T-helper 1 cell treated with Interleukin-12 subunit alpha and Interleukin-12 subunit beta and Interleukin-4 antibody, amounts not matched to agents 30 μg/mL and 1 μg/mL, for 36 hours (primary cell): Measurements from ENCODE around the gene SYNPR.
"Not testable (repeated sequence)": the region's sequence is repeated elsewhere in the genome, so short reads cannot be mapped to it uniquely, and the experiment has no call there.

Source experiments
- H3K27ac Mint-ChIP-seq: one replicate; pipeline ENCODE4 v1.8.0; 2021; ENCODE audit warnings: mild to moderate bottlenecking, mixed read lengths
- H3K27me3 Mint-ChIP-seq: one replicate; pipeline ENCODE4 v1.8.0; 2021; ENCODE audit warnings: low read depth, mixed read lengths
- H3K36me3 Mint-ChIP-seq: one replicate; pipeline ENCODE4 v1.8.0; 2021; ENCODE audit warnings: low read depth, mixed read lengths
- H3K4me1 Mint-ChIP-seq: one replicate; pipeline ENCODE4 v1.8.0; 2021; ENCODE audit warnings: low read depth, mixed read lengths
- H3K4me3 Mint-ChIP-seq: one replicate; pipeline ENCODE4 v1.8.0; 2021; ENCODE audit warnings: mild to moderate bottlenecking, moderate library complexity, mixed read lengths
- H3K9me3 Mint-ChIP-seq: one replicate; pipeline ENCODE4 v1.8.0; 2021; ENCODE audit warnings: mixed read lengths

SYNPR gene

DNA sequence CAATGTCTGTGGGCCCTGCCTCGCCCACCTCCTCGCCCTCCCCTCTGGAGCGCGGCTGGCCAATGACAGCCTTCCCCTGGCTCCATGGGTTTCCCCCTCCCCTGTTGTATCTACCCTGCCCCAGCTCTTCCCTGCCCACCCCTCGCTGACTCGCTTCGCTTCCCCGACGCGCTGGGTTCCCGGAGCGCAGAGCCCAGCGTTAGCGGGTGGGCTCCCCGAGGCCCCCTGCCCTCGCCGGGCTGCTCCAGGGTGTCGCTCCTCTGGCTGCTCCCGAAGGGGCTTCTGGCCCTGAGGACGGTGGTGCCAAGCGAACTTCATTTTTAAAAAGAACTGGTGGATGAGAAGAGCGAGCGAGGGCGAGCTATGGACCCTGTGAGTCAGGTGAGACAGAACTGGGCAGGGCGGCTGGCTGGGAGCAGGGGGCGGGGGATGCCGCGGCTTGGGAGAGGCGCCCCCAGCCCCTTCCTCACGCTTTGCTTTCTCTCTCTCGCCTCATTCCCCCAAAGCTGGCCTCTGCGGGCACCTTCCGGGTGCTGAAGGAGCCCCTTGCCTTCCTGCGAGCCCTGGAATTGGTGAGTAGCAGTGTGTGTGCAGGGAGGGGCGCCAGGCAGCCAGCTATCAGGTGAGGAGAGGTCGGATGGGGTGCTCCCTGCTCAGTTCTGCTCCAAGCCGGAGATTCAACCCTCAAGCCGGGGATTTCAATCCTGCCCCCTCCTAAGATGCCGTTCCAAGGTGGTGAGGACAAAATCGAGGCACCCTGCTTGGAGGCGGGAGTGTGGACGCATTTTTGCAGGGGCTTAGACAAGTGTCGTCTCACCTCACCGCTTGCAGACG, at the start of gene SYNPR:
SYNPR (plus strand) TSS at position 138 of the 834 bp plus-strand sequence.
- no peak within 1 kb of the TSS for H3K27ac Mint-ChIP-seq
- H3K4me1 Mint-ChIP-seq = no peaks in the 10 kb centered on the region
- no peaks in the 10 kb centered on the region for H3K9me3 Mint-ChIP-seq
- H3K27me3 Mint-ChIP-seq = peaks cover 30% of the 10 kb centered on the region
- H3K36me3 Mint-ChIP-seq = no peaks in the 10 kb centered on the region
- H3K4me3 Mint-ChIP-seq = no peak within 1 kb of the TSS

DNA sequence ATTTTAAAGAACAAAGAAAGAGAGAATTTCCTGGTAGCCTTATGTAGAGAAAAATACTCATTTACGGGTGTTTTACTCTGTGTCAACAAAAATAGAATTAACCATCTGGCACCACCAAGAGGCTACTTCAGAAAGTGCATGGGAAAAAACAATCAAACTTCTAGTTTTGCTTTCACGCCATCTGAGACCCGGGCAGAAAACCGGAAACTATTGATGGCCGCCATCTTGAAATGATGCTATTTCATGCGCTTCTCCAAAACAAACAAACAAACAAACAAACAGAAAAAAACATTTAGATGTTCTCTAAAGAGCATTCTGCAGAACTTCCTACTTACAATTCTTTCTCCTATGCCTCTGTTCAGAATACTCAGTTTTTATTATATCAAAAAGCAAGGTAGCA, 49.4 kb upstream of the SYNPR start:
- H3K4me3 Mint-ChIP-seq = no peak overlapping the region
- H3K36me3 Mint-ChIP-seq = no peaks in the 10 kb centered on the region

DNA sequence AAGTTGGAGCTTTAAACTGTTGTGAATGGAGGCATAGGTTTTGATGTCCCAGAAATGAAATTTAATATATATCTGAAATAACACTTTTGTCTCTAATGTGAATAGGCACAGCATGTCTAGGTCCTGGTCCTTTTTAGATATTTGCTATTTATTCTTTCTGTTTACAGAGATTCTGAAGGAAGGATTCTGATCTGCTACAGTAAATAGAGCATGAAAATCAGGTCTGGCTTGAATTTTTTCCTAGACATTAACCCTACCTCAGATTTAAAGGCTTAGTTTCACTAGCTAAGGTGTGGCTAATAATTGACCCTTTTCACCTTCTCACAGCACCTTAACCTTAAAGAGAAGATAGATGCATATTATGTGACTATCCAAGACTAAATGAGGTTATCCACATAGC, 48.0 kb upstream of the SYNPR start:
- no peaks in the 10 kb centered on the region for H3K4me1 Mint-ChIP-seq
- H3K9me3 Mint-ChIP-seq = peaks cover 3% of the 10 kb centered on the region
- no peak overlapping the region for H3K4me3 Mint-ChIP-seq
- no peaks in the 10 kb centered on the region for H3K27me3 Mint-ChIP-seq
- no peak overlapping the region for H3K27ac Mint-ChIP-seq
- no peaks in the 10 kb centered on the region for H3K36me3 Mint-ChIP-seq

More for the DNA sequence above, 49.4 kb upstream of the SYNPR start:
- H3K27me3 Mint-ChIP-seq = no peaks in the 10 kb centered on the region
- H3K4me1 Mint-ChIP-seq = no peaks in the 10 kb centered on the region
- no peak overlapping the region for H3K27ac Mint-ChIP-seq
- peaks cover 3% of the 10 kb centered on the region for H3K9me3 Mint-ChIP-seq

DNA sequence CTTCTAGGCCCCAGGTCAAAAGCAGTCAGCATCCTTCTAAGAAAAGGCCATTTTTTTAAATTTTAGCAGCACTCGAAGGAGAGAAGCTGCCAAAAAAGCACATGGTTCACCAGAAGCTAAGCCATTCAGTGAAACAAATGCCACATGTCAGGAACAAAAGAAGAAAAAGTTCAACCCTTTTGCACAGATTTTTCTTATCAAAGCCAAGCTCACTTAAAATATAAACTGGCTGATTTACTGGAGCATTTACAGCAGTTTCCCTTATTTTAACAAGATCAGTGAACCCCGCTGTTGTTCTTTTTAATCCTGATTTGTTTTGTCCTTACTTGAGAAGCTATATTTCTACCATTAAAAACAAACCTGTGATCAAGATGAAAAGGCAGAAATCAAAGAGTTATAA, 46.5 kb upstream of the SYNPR start:
- Mint-ChIP-seq H3K4me1 (no peaks in the 10 kb centered on the region), H3K27me3 (no peaks in the 10 kb centered on the region), H3K36me3 (no peaks in the 10 kb centered on the region), H3K9me3 (peaks cover 3% of the 10 kb centered on the region), H3K4me3 (no peak overlapping the region), H3K27ac (no peak overlapping the region)

DNA sequence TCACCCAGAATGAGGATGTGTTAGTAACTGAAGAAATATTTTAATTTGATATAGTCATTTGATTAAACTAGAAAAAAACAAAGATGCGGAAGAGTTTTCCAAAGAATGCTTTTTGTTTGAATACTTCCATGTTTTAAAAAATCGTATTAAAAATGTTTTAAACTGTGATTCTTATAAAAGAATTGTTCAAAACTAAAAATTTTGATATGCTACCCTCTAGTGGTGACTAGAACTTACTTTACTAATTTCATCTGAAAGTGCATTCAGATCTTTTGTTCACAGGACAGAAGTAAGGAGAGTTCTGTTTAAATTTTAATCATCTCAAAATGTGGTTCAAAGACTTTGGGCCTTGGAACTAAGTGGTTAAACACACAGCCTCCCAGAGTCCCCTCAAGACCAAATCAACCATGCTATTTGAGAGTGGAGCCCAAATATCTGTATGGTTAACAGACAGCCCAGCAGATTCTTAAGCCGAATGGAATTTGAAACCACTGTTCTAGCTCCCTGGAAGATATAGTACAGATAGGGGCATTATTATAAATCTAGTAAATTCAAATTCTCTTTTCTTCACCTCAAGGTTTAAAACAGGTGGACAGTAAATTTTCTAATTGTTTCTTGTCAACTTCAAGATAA, 45.2 kb upstream of the SYNPR start:
- Mint-ChIP-seq H3K9me3 (peaks cover 3% of the 10 kb centered on the region), H3K4me3 (no peak overlapping the region), H3K27ac (no peak overlapping the region), H3K4me1 (no peaks in the 10 kb centered on the region), H3K27me3 (no peaks in the 10 kb centered on the region), H3K36me3 (no peaks in the 10 kb centered on the region)

DNA sequence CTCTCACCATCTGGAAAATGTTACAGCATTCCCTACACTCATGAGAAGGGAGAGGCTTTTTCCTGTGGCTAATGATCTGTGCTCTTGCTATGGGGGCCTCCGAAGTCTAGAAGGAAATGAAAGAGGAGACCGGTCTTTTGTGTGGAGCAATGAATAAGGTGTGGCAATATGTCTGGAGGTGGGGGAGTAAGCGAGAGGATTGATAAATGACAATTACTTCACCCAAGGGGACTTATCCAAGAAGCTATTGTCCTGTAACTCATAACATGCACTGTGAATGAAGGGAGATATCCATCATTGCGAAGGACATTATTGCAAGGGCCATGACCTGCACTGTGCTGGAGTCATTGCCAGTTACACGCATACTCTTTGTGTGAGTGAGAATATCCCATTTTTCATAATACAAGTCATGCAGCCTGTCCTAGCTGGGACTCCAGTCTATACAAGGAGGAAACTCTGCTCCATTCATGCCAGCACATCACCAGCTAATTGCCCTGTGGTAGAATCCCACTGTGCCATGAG, 37.7 kb upstream of the SYNPR start:
- H3K27me3 Mint-ChIP-seq = no peaks in the 10 kb centered on the region
- no peaks in the 10 kb centered on the region for H3K36me3 Mint-ChIP-seq
- H3K27ac Mint-ChIP-seq = no peak overlapping the region
- no peaks in the 10 kb centered on the region for H3K9me3 Mint-ChIP-seq
- H3K4me3 Mint-ChIP-seq = no peak overlapping the region
- H3K4me1 Mint-ChIP-seq = no peaks in the 10 kb centered on the region

DNA sequence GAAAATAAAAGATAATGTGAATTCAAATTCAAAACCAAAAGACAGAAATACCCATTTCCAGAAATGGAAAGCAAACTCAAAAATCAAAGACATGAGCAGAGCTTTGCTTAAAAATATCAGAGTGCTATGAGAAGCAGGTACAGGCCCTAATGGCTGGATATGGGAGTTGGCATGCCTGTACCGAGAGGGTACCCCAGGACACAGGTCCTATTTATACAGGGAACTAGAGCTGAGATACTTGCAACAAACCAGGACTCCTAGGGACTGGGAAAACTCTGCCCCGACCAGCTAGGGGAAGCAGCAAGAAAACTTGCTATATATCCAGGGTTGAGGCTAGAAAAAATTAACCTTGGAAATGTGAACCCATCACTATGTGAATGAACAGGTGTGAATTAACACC, 36.0 kb upstream of the SYNPR start:
- Mint-ChIP-seq H3K27ac (no peak overlapping the region), H3K27me3 (no peaks in the 10 kb centered on the region), H3K4me1 (no peaks in the 10 kb centered on the region), H3K4me3 (no peak overlapping the region), H3K36me3 (no peaks in the 10 kb centered on the region), H3K9me3 (no peaks in the 10 kb centered on the region)

DNA sequence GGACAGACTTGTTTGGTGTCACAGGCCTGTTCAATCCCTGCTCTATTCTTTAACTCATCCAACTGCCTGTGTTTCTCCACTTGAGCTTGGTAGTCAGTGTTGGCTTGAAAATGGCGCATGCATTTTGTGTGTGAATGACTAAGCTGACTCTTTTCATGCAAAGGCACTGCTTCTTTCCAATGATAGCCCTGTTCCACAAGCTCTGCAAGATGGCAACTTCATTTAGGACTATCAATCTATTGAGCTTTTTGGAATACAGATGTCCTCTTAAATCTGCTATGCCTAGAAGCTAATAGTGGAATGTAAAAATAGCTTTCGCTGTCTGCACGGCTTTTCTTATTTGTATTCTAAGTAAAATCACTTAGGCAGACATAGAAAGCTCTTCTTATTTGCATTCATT, 33.6 kb upstream of the SYNPR start:
- no peaks in the 10 kb centered on the region for H3K27me3 Mint-ChIP-seq
- H3K9me3 Mint-ChIP-seq = no peaks in the 10 kb centered on the region
- H3K36me3 Mint-ChIP-seq = no peaks in the 10 kb centered on the region
- no peak overlapping the region for H3K27ac Mint-ChIP-seq
- no peak overlapping the region for H3K4me3 Mint-ChIP-seq
- no peaks in the 10 kb centered on the region for H3K4me1 Mint-ChIP-seq

DNA sequence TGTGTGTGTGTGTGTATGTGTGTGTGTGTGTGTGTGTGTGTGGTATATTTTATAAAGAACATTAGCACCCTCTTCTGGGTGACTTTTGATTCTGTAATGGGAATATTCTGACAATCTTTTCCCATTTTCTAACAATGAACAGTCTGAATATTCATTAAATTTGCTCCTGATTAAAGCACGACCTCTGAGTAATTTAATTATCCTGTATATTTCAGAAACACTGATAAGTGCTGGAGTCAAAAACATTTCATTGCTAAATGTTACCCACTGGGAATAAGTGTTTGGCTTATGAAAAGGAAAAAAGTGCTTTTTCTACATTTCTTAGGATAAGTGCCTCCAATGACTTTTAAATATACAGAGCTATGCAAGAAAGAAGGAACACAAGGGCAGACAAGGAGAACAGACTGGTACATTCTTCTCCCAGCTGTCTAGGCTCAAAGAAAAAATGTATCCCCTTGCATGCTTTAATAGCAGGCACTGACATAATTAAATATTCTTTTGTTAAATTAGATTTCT, 32.3 kb upstream of the SYNPR start:
- no peaks in the 10 kb centered on the region for H3K36me3 Mint-ChIP-seq

DNA sequence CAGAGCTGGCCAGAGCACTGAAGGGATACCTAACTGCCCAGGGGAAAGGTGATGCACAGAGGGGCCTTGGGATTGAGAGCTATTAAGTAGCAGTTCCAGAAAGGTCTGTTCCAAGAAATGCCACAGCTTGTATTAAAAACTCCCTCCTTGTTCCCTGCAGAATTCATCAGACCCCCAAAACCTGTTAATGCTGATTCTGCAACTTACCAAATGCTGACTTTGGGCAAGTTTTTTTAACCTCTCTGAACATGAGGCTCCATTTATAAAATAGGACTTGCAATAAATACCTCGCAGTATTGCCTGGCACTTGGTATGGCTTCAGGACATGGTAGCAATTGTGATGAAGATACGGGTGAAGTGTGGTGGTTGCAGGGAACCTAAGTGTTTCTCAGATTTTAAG, 30.1 kb upstream of the SYNPR start:
- no peaks in the 10 kb centered on the region for H3K4me1 Mint-ChIP-seq
- H3K4me3 Mint-ChIP-seq = no peak overlapping the region
- H3K36me3 Mint-ChIP-seq = no peaks in the 10 kb centered on the region
- H3K27me3 Mint-ChIP-seq = no peaks in the 10 kb centered on the region
- H3K27ac Mint-ChIP-seq = no peak overlapping the region
- no peaks in the 10 kb centered on the region for H3K9me3 Mint-ChIP-seq

More for the DNA sequence above, 32.3 kb upstream of the SYNPR start:
- Mint-ChIP-seq H3K9me3 (no peaks in the 10 kb centered on the region), H3K4me3 (no peak overlapping the region), H3K4me1 (no peaks in the 10 kb centered on the region), H3K27ac (no peak overlapping the region), H3K27me3 (no peaks in the 10 kb centered on the region)

DNA sequence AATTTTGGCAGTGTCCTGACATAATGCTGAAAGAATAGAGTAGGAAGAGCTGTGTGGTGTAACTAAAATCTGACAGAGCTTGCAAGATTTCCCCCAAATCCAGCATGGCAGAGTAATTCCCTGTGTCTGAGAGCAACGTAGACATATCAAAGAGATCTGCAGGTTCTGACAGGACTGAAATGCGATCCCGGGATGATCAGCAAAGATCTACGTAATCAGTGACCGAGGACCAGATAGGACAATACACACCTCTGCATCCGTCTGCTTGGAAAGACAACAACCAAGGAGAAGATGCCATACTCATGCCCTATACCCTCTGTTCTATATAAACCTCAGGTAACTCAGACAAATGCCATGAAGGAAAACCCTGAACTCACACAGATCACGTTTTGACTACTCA, 26.6 kb upstream of the SYNPR start:
- Mint-ChIP-seq H3K4me1 (no peaks in the 10 kb centered on the region), H3K4me3 (no peak overlapping the region), H3K27me3 (no peaks in the 10 kb centered on the region), H3K27ac (no peak overlapping the region), H3K36me3 (no peaks in the 10 kb centered on the region), H3K9me3 (no peaks in the 10 kb centered on the region)

DNA sequence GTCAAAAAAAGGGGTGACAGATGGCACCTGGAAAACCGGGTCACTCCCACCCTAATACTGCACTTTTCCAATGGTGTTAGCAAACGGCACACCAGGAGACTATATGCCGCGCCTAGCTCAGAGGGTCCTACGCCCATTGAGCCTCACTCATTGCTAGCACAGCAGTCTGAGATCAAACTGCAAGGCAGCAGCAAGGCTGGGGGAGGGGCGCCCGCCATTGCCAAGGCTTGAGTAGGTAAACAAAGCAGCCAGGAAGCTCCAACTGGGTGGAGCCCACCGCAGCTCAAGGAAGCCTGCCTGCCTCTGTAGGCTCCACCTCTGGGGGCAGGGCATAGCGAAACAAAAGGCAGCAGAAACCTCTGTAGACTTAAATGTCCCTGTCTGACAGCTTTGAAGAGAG, 22.3 kb upstream of the SYNPR start:
- H3K27me3 Mint-ChIP-seq, H3K36me3 Mint-ChIP-seq, H3K4me3 Mint-ChIP-seq, H3K27ac Mint-ChIP-seq, H3K4me1 Mint-ChIP-seq: not testable (repeated sequence)
- peaks cover 13% of the 10 kb centered on the region for H3K9me3 Mint-ChIP-seq

DNA sequence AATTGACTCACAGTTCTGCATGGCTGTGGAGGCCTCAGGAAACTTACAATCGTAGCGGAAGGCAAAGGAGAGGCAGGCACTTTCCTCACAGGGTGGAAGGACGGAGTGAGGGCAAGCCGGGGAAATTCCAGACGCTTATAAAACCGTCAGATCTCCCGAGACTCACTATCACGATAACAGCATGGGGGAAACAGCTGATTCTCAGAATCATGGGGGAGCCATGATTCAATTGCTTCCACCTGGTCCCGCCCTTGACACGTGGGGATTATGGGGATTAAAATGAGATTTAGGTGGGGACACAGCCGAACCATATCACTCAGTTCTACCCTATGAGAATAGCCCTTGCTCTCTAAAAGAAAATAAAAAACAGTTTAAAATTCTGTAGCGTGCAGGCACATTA, 13.4 kb upstream of the SYNPR start:
- Mint-ChIP-seq H3K27me3 (no peaks in the 10 kb centered on the region), H3K4me3 (no peak overlapping the region), H3K4me1 (no peaks in the 10 kb centered on the region), H3K36me3 (no peaks in the 10 kb centered on the region), H3K9me3 (no peaks in the 10 kb centered on the region), H3K27ac (no peak overlapping the region)

DNA sequence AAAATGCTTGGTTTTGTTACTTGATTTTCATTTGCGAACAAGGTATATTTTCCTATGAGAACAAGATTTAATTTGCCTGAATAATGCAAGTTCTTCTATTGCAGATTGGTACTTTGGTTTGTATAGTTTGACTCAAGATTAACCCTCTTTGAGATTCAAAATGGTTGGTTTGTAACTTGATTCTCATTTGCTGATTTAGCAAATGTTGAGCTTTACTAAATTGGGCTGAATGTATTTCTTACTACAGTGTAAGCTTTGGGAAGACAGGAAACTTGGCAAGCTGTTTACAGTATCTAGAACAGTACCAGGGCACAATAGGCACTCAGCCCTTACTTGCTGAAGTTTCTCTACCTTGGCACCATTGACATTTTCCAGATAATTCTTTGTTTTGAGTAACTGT, 3.7 kb upstream of the SYNPR start:
- Mint-ChIP-seq H3K4me1 (no peaks in the 10 kb centered on the region), H3K4me3 (no peak overlapping the region), H3K27ac (no peak overlapping the region), H3K9me3 (no peaks in the 10 kb centered on the region), H3K36me3 (no peaks in the 10 kb centered on the region), H3K27me3 (peaks cover 18% of the 10 kb centered on the region)
